ENCODE results near the gene SBSN.

DNA sequence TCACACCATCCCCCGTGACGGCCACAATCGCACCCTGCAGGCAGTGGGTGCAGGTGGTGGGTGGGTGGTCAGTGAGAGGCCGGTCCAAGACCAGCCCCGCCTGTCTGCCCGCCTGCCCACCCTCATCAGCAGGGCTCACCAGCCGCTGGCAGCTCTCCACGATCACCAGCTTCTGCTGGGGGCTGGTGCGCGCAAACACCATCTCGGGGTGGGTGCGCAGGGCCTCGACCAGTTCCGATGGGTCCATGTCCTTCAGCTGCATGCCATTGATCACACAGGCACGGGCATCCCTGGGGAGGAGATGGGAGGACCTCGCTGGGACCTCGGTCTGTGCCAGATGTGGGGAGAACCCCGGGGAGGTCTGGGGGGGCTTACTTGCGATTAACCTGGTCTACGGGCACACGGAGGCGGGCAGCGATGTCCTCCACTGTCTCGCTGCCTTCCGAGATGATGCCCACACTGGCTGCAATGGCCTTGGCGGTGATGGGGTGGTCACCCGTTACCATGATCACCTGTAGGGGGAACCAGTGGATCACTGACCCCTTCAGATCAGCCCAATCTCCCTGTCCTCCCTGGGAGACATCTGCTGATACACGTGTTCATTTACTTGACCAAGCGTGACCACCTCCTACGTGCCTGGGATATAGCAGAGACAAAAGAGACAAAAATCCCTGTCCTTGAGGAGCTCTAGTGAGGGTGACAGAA is 27.3 kb upstream of the SBSN start:
- TF ChIP-seq, protein P1, sequence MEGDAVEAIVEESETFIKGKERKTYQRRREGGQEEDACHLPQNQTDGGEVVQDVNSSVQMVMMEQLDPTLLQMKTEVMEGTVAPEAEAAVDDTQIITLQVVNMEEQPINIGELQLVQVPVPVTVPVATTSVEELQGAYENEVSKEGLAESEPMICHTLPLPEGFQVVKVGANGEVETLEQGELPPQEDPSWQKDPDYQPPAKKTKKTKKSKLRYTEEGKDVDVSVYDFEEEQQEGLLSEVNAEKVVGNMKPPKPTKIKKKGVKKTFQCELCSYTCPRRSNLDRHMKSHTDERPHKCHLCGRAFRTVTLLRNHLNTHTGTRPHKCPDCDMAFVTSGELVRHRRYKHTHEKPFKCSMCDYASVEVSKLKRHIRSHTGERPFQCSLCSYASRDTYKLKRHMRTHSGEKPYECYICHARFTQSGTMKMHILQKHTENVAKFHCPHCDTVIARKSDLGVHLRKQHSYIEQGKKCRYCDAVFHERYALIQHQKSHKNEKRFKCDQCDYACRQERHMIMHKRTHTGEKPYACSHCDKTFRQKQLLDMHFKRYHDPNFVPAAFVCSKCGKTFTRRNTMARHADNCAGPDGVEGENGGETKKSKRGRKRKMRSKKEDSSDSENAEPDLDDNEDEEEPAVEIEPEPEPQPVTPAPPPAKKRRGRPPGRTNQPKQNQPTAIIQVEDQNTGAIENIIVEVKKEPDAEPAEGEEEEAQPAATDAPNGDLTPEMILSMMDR (IDR thresholded peaks at IDR 0.05): no peak
- no peak for TF ChIP-seq POLR2A (IDR thresholded peaks at IDR 0.05)
